H9 (cell line): ENCODE measurements around the gene ADRM1. TPM values are rescaled to one million over a fixed set of nuclear protein-coding genes. Genes with fewer than 3 reads are reported as not detected.

Experiments used
- DNase-seq: peaks from one replicate; pipeline ENCODE4 v3.0.0-alpha.2; 2017
- H2AFZ ChIP-seq: one replicate; pipeline ENCODE4 v1.6.1; 2013; ENCODE audit warnings: mild to moderate bottlenecking, low read length, control low read depth, moderate library complexity
- H2AK5ac ChIP-seq: 2 replicates; pipeline ENCODE4 v1.6.1; 2013; ENCODE audit warnings: low read length, control low read depth, mixed read lengths; ENCODE audit not compliant: insufficient read length
- H2BK120ac ChIP-seq: one replicate; pipeline ENCODE4 v1.6.1; 2013; ENCODE audit warnings: low read depth, mild to moderate bottlenecking, low read length, control low read depth, inconsistent platforms; ENCODE audit not compliant: poor library complexity, severe bottlenecking
- H2BK12ac ChIP-seq: 2 replicates; pipeline ENCODE4 v1.6.1; 2013; ENCODE audit warnings: low read length, control low read depth, mixed read lengths, low read depth; ENCODE audit not compliant: insufficient read length
- H2BK15ac ChIP-seq: 2 replicates; pipeline ENCODE4 v1.6.1; 2013; ENCODE audit warnings: low read depth, low read length, control low read depth
- H2BK20ac ChIP-seq: one replicate; pipeline ENCODE4 v1.6.1; 2013; ENCODE audit warnings: low read depth, mild to moderate bottlenecking, low read length, control low read depth, inconsistent platforms; ENCODE audit not compliant: poor library complexity, severe bottlenecking
- H2BK5ac ChIP-seq: 2 replicates; pipeline ENCODE4 v1.6.1; 2013; ENCODE audit warnings: low read length, control low read depth, mixed read lengths; ENCODE audit not compliant: insufficient read length
- H3K14ac ChIP-seq: 2 replicates; pipeline ENCODE4 v1.6.1; 2013; ENCODE audit warnings: low read length, control low read depth; ENCODE audit not compliant: insufficient read depth
- H3K18ac ChIP-seq: 2 replicates; pipeline ENCODE4 v1.6.1; 2013; ENCODE audit warnings: low read depth, mild to moderate bottlenecking, mixed read lengths, low read length, control low read depth; ENCODE audit not compliant: insufficient read length
- H3K23ac ChIP-seq: 2 replicates; pipeline ENCODE4 v1.6.1; 2013; ENCODE audit warnings: low read length, control low read depth, mixed read lengths, low read depth; ENCODE audit not compliant: insufficient read length
- H3K23me2 ChIP-seq: 2 replicates; pipeline ENCODE4 v1.6.1; 2013; ENCODE audit warnings: low read depth, mild to moderate bottlenecking, mixed read lengths, low read length, control low read depth; ENCODE audit not compliant: insufficient read length, poor library complexity, severe bottlenecking
- H3K27ac ChIP-seq: 2 replicates; pipeline ENCODE4 v1.5.1; 2013; ENCODE audit warnings: low read length, control low read depth, mixed read lengths, low read depth; ENCODE audit not compliant: insufficient read length
- H3K27me3 ChIP-seq: 2 replicates; pipeline ENCODE4 v1.6.1; 2013; ENCODE audit warnings: low read length, control low read depth, inconsistent platforms; ENCODE audit not compliant: insufficient read depth
- H3K4ac ChIP-seq: 2 replicates; pipeline ENCODE4 v1.6.1; 2013; ENCODE audit warnings: low read depth, mild to moderate bottlenecking, control low read depth, inconsistent platforms, low read length, moderate library complexity
- H3K4me1 ChIP-seq: 2 replicates; pipeline ENCODE4 v1.6.1; 2013; ENCODE audit warnings: low read length, control low read depth, inconsistent platforms; ENCODE audit not compliant: insufficient read depth
- H3K4me2 ChIP-seq: 2 replicates; pipeline ENCODE4 v1.6.1; 2013; ENCODE audit warnings: low read length, control low read depth, mixed read lengths; ENCODE audit not compliant: insufficient read length, insufficient read depth
- H3K56ac ChIP-seq: 2 replicates; pipeline ENCODE4 v1.6.1; 2013; ENCODE audit warnings: low read depth, mild to moderate bottlenecking, mixed read lengths, low read length, control low read depth; ENCODE audit not compliant: insufficient read length
- H3K79me1 ChIP-seq: 2 replicates; pipeline ENCODE4 v1.6.1; 2013; ENCODE audit warnings: low read depth, mild to moderate bottlenecking, moderate library complexity, low read length, control low read depth, inconsistent platforms; ENCODE audit not compliant: insufficient read depth, poor library complexity, severe bottlenecking
- H3K79me2 ChIP-seq: 2 replicates; pipeline ENCODE4 v1.6.1; 2013; ENCODE audit warnings: low read length, control low read depth, inconsistent platforms; ENCODE audit not compliant: insufficient read depth
- H3K9ac ChIP-seq: 2 replicates; pipeline ENCODE4 v1.6.1; 2013; ENCODE audit warnings: low read length, control low read depth, mixed read lengths; ENCODE audit not compliant: insufficient read length; ENCODE audit errors: extremely low read depth
- H3K9me3 ChIP-seq: one replicate; pipeline ENCODE4 v1.6.1; 2013; ENCODE audit warnings: low read depth, low read length, inconsistent platforms; ENCODE audit not compliant: control insufficient read depth
- H3T11ph ChIP-seq: one replicate; pipeline ENCODE4 v1.6.1; 2013; ENCODE audit warnings: mild to moderate bottlenecking, low read length, control low read depth, inconsistent platforms
- H4K20me1 ChIP-seq: one replicate; pipeline ENCODE4 v1.6.1; 2013; ENCODE audit not compliant: control insufficient read depth, insufficient read length, insufficient read depth
- H4K5ac ChIP-seq: 2 replicates; pipeline ENCODE4 v1.6.1; 2013; ENCODE audit warnings: low read depth, mild to moderate bottlenecking, mixed read lengths, low read length, control low read depth; ENCODE audit not compliant: insufficient read length
- H4K8ac ChIP-seq: replicated peaks from 2 replicates; pipeline ENCODE4 v1.6.1; 2013; ENCODE audit warnings: low read length, control low read depth, mixed read lengths, low read depth; ENCODE audit not compliant: insufficient read length
- H4K91ac ChIP-seq: 2 replicates; pipeline ENCODE4 v1.6.1; 2013; ENCODE audit warnings: low read depth, mild to moderate bottlenecking, moderate library complexity, mixed read lengths, low read length, control low read depth; ENCODE audit not compliant: insufficient read length
- H3K27ac Mint-ChIP-seq, 3 experiments: 2 replicates in 2 of 3; 3 replicates in 1 of 3; pipeline ENCODE4 v1.8.0; 2020 to 2021; ENCODE audit warnings: mixed read lengths in 3 of 3, mild to moderate bottlenecking in 1 of 3, moderate library complexity in 1 of 3
- H3K27me3 Mint-ChIP-seq: 2 replicates; pipeline ENCODE4 v1.8.0; 2021; ENCODE audit warnings: low read depth, mild to moderate bottlenecking, moderate library complexity, mixed read lengths
- H3K36me3 Mint-ChIP-seq, 3 experiments: 2 replicates in 2 of 3; 3 replicates in 1 of 3; pipeline ENCODE4 v1.8.0; 2020 to 2021; ENCODE audit warnings: low read depth in 3 of 3, mixed read lengths in 3 of 3; ENCODE audit not compliant: insufficient read depth in 1 of 3
- H3K4me1 Mint-ChIP-seq, 2 experiments: 2 replicates each; pipeline ENCODE4 v1.8.0; 2020; ENCODE audit warnings: mixed read lengths in 2 of 2
- H3K4me3 Mint-ChIP-seq, 2 experiments: 2 replicates in 1 of 2; 3 replicates in 1 of 2; pipeline ENCODE4 v1.8.0; 2020 to 2021; ENCODE audit warnings: mild to moderate bottlenecking in 2 of 2, mixed read lengths in 2 of 2, moderate library complexity in 1 of 2
- H3K9me3 Mint-ChIP-seq, 2 experiments: 2 replicates in 1 of 2; 3 replicates in 1 of 2; pipeline ENCODE4 v1.8.0; 2020; ENCODE audit warnings: mild to moderate bottlenecking in 2 of 2, mixed read lengths in 2 of 2, moderate library complexity in 1 of 2
- CTCF ChIP-seq: fragments of 200-600 bp; sonication (generic); conservative IDR thresholded peaks from 3 replicates; pipeline ENCODE4 v1.8.0; 2021; ENCODE audit warnings: antibody characterized with exemption, mild to moderate bottlenecking
- whole genome bisulfite sequencing: extraction: QIAGEN DNeasy Blood & Tissue Kit; methylation state at CpG from one replicate; pipeline ENCODE4 v1.1.7; 2013; ENCODE audit warnings: missing lambda C conversion rate, low lambda C conversion rate, mixed read lengths; ENCODE audit not compliant: insufficient read length; ENCODE audit errors: extremely low coverage; 5-methylcytosine and 5-hydroxymethylcytosine counted together
- total RNA-seq: library from RNA; stranded (reverse); gene quantifications from 2 replicates; pipeline ENCODE4 v1.2.1, GENCODE V29; 2021

The ADRM1 gene
- total RNA-seq, 1 experiment from 2014 or later = 153 TPM

GRCh38 chr20:62274332-62274950 lies 28.4 kb upstream of the ADRM1 start:
- TF ChIP-seq CTCF = no peak
- Histone ChIP-seq H4K20me1 (peaks cover 5% of the 10 kb centered on the region), H3K9me3 (no peaks in the 10 kb centered on the region), H2BK20ac (no peak overlapping the region), H2BK15ac (no peak overlapping the region), H3K23me2 (no peaks in the 10 kb centered on the region), H3K18ac (no peak overlapping the region), H2BK5ac (no peak overlapping the region), H3K27ac (no peak overlapping the region), H4K5ac (no peak overlapping the region), H3K23ac (no peak overlapping the region), H3K9ac (no peak overlapping the region), H3K56ac (no peak overlapping the region), H3K4ac (no peak overlapping the region), H3K14ac (no peak overlapping the region), H3K27me3 (no peaks in the 10 kb centered on the region), H4K8ac (no peak overlapping the region), H3K79me1 (no peaks in the 10 kb centered on the region), H3K4me2 (no peak overlapping the region), H3T11ph (no peak overlapping the region), H3K4me1 (no peaks in the 10 kb centered on the region), H2BK12ac (no peak overlapping the region), H4K91ac (no peak overlapping the region), H3K79me2 (no peaks in the 10 kb centered on the region), H2BK120ac (no peak overlapping the region), H2AK5ac (no peak overlapping the region), H2AFZ (no peak overlapping the region)
- WGBS = no CpG with 5 or more reads among the region's 13 CpGs
- no peak for DNase-seq
- no peaks in the 10 kb centered on the region for H3K4me1 Mint-ChIP-seq
- peak overlapping the region in 1 of 3 experiments; percentile 50; a peak in 2 of 7 replicates for H3K27ac Mint-ChIP-seq
- peaks cover 13 to 62% (median 57%) of the 10 kb centered on the region in 3 experiments; a peak in 6 of 7 replicates for H3K36me3 Mint-ChIP-seq
- H3K27me3 Mint-ChIP-seq = no peaks in the 10 kb centered on the region; the same call in 1 of the 2 replicates
- H3K9me3 Mint-ChIP-seq = no peaks in the 10 kb centered on the region
- H3K4me3 Mint-ChIP-seq = no peak overlapping the region
